Left renal cortex interstitium (tissue), 4 donors: Measurements from ENCODE around the gene LCN9. TPM values are rescaled to one million over a fixed set of nuclear protein-coding genes. Genes with fewer than 3 reads are reported as not detected.

ENCODE experiments used
- DNase-seq, 4 donors: peaks; one replicate each; pipeline ENCODE4 v3.0.0-alpha.2; 2013; ENCODE audit warnings: low read depth in 4 of 4, low spot score in 2 of 4, missing footprints in 1 of 4
- polyA plus RNA-seq, 4 donors: library from polyadenylated mRNA; unstranded; fragments of 120-200 nt; gene quantifications; one replicate each; pipeline ENCODE4 v1.2.1, GENCODE V29; 2013; ENCODE audit not compliant: insufficient read length in 4 of 4

The LCN9 gene
- polyA plus RNA-seq, 4 donors = not detected

DNA sequence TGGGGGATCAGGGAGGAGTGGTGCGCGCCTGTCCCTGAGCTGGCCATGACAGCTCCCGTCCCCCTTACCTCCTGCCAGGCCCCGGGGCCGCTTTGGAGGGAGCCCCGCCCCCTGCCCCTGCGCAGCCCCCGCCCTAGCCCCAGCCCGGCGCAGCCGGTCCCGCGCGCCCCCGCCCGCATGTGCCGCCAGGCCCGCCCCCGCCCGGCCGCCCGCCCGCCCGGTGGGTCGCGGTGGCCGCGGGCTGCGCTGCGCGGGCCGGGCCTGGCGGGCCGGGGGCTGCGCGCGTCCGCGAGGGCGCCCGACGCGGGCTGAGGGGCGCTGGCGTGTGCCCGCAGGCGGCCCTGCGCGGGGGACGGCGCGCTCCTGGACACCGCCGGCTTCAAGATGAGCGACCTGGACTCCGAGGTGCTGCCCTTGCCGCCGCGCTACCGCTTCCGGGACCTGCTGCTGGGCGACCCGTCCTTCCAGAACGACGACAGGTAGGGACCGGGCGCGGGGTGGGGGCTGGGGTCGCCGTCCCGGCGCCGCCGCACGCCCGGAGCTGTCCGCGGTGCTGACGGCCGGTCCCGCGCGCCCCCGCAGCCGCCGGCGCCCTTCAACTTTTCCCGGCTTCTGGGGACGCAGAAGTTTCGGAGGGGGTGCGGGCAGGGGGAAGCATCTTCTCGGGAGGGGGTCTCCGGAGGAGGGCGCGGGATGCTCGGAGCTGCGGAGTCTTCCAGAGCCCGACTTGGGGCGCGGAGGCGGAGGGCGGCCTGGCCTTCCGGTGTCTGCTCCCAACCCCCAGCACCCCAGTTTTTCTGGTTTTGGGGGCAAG, 51.3 kb downstream of the LCN9 start:
- peak in 2 of 4 donors; percentile 20 to 24 for DNase-seq

DNA sequence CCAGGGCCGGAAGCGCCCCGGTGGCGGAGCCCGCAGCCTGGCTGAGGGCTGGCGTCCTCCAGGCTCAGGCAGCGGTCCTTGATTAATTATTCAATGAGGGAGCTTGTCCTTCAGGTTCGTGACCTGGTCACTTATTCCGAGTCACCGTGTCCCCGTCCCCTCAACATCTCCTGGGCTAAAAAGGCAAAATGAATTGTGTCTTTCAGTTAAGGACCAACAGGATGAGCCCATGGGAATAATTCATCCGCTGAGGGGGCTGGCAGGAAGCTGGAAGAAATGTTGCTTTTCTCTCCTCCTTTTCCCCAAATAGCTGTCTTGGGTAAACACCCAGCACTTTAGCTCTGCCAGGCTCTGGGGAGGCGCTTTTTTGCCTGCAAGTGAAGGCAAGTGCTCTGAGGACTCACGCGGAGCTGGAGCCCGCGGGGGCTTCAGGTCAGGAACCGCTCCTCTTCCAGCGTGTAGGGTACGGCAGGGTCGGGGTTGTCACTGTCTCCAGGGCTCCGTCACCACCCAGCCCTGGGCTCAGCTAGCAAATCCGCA, 52.0 kb downstream of the LCN9 start:
- DNase-seq = no peak

DNA sequence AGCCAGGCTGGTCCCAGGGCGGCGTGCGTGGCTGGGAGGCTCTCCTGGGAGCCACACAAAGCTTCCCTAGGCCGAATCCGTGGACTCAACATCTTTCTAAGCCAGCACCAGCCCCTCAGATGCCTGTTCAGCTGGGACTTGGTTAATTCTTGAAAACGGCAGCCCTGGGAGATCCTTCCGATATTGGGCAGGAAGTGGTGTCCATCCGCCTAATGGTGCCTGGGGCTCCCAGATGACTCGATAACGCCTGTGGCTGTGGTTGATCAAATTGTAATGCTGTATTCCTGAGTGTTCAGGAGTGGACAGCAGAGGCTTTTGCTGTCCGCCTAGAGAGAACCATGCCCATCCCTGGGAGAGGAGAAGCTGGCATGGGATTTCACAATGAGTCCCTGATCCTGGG, 52.9 kb downstream of the LCN9 start:
- no peak for DNase-seq

Other genes starting within 250 kb of the LCN9 start
- gene PPP1R26, start 183.5 kb upstream of the LCN9 start, polyA plus RNA-seq = 10 to 100 TPM; 23.9 to 39.2 (median 31.1) TPM
- gene MRPS2, start 162.6 kb upstream of the LCN9 start, polyA plus RNA-seq = 10 to 100 TPM; 43.9 to 62.1 (median 54.0) TPM
- gene LCN1, start 141.9 kb upstream of the LCN9 start, polyA plus RNA-seq = under 1 TPM in 1 of 4 donors, not detected in 3; 0.22 TPM
- gene OBP2A, start 117.2 kb upstream of the LCN9 start, polyA plus RNA-seq = under 1 TPM in 2 of 4 donors, not detected in 2; 0.21 to 0.70 TPM
- gene PAEP, start 101.6 kb upstream of the LCN9 start, polyA plus RNA-seq = under 1 TPM in 3 of 4 donors, not detected in 1; 0.35 to 0.38 (median 0.35) TPM
- not detected for gene GLT6D1, start 23.8 kb upstream of the LCN9 start, polyA plus RNA-seq
- gene SOHLH1, start 36.2 kb downstream of the LCN9 start, polyA plus RNA-seq = not detected
- under 1 TPM; 0.06 to 0.38 (median 0.21) TPM for gene KCNT1, start 38.9 kb downstream of the LCN9 start, polyA plus RNA-seq
- gene CAMSAP1, start 244.2 kb downstream of the LCN9 start, polyA plus RNA-seq = 10 to 100 TPM; 21.9 to 28.1 (median 23.9) TPM